Esophagus muscularis mucosa (tissue), 4 donors: ENCODE measurements around the gene FRMD5. TPM values are rescaled to one million over a fixed set of nuclear protein-coding genes. Genes with fewer than 3 reads are reported as not detected.

Experiments used
- DNase-seq: peaks from one replicate; pipeline ENCODE4 v3.0.0-alpha.2; 2017; ENCODE audit errors: extremely low spot score
- H3K27ac ChIP-seq, 4 donors: fragments of 200-600 bp; sonication (generic); replicated peaks in 1 of 4; 1 replicate in 3 of 4; 2 replicates in 1 of 4; pipeline ENCODE4 v1.5.1; 2016 to 2019; ENCODE audit warnings: mild to moderate bottlenecking in 1 of 4
- H3K27me3 ChIP-seq, 4 donors: fragments of 200-600 bp; sonication (generic); one replicate each; pipeline versions ENCODE4 v1.5.1 to v1.6.0; 2016 to 2019
- H3K36me3 ChIP-seq, 4 donors: fragments of 200-600 bp; sonication (generic); one replicate each; pipeline ENCODE4 v1.5.1; 2016 to 2019
- H3K4me1 ChIP-seq, 4 donors: fragments of 200-600 bp; sonication (generic); one replicate each; pipeline ENCODE4 v1.5.1; 2016 to 2019
- H3K4me3 ChIP-seq, 4 donors: fragments of 200-600 bp; sonication (generic); 1 replicate in 2 of 4; 2 replicates in 2 of 4; pipeline ENCODE4 v1.5.1; 2016 to 2019; ENCODE audit warnings: mild to moderate bottlenecking in 4 of 4, moderate library complexity in 1 of 4
- H3K9me3 ChIP-seq, 4 donors: fragments of 200-600 bp; sonication (generic); 1 replicate in 3 of 4; 2 replicates in 1 of 4; pipeline ENCODE4 v1.5.1; 2016 to 2019
- CTCF ChIP-seq, 3 experiments: fragments of 200-600 bp in 2 of 3; fragments of 450-650 bp in 1 of 3; sonication (generic) in 2 of 3; IDR thresholded peaks; one replicate each; pipeline ENCODE4 v1.5.1; 2017 to 2019; ENCODE audit warnings: antibody characterized with exemption in 3 of 3, mild to moderate bottlenecking in 2 of 3, moderate library complexity in 1 of 3
- EP300 ChIP-seq: sonication (generic); formaldehyde crosslinking; IDR thresholded peaks from one replicate; pipeline ENCODE4 v1.6.1; 2017; ENCODE audit warnings: antibody characterized with exemption
- POLR2A ChIP-seq: fragments of 450-650 bp; IDR thresholded peaks from one replicate; pipeline ENCODE4 v1.6.1; 2017; ENCODE audit warnings: antibody characterized with exemption, moderate library complexity, mild to moderate bottlenecking, low read depth
- POLR2AphosphoS5 ChIP-seq, 2 donors: sonication (generic); formaldehyde crosslinking; IDR thresholded peaks; one replicate each; pipeline ENCODE4 v1.6.1; 2017; ENCODE audit warnings: antibody characterized with exemption in 2 of 2
- WGBS: methylation state at CpG from one replicate; pipeline ENCODE4 v1.1.5; 2018; 5-methylcytosine and 5-hydroxymethylcytosine counted together
- intact Hi-C: fragments of 100-400 bp; cut with DNase I; formaldehyde crosslinking; loops from one replicate; pipeline ENCODE4 v1.15.1; 2023
- total RNA-seq, 4 donors: library from RNA; depleted of rRNA; stranded (reverse); fragments of >200 nt; gene quantifications; one replicate each; pipeline versions ENCODE4 v1.1.0 to v1.2.1, GENCODE V29; 2016

Gene FRMD5
- total RNA-seq, 4 donors from 2014 or later: 0.42 to 1.4 (median 0.67) TPM

GRCh38 chr15:44093836-44094235, 101.2 kb downstream of the FRMD5 start:
- Histone ChIP-seq H3K4me3 (no peak overlapping the region), H3K9me3 (no peaks in the 10 kb centered on the region), H3K27ac (no peak overlapping the region), H3K4me1 (no peaks in the 10 kb centered on the region), H3K36me3 (no peaks in the 10 kb centered on the region), H3K27me3 (no peaks in the 10 kb centered on the region)
- WGBS: 100% methylated on average over 3 of the region's 3 CpGs
- intact Hi-C loops: no loop called here
- no peak for TF ChIP-seq POLR2A
- TF ChIP-seq EP300: no peak
- TF ChIP-seq CTCF (IDR thresholded peaks at IDR 0.05): no peak
- no peak for TF ChIP-seq POLR2AphosphoS5 (IDR thresholded peaks at IDR 0.05)
- DNase-seq: no peak

- 39% methylated on average over 2 of the region's 2 CpGs for WGBS
- Histone ChIP-seq H3K36me3 (no peaks in the 10 kb centered on the region), H3K4me3 (no peak overlapping the region), H3K27ac (no peak overlapping the region), H3K4me1 (no peaks in the 10 kb centered on the region), H3K27me3 (no peaks in the 10 kb centered on the region), H3K9me3 (no peaks in the 10 kb centered on the region)
- DNase-seq: no peak
- intact Hi-C loops: no loop called here
- TF ChIP-seq CTCF (IDR thresholded peaks at IDR 0.05) (no peak), POLR2AphosphoS5 (IDR thresholded peaks at IDR 0.05) (no peak), POLR2A (no peak), EP300 (no peak)
Measured at GRCh38 chr15:44092221-44092620, 102.8 kb downstream of the FRMD5 start.

- no peak for DNase-seq
- no peaks in the 10 kb centered on the region for H3K9me3 ChIP-seq
- H3K4me3 ChIP-seq: no peak overlapping the region
- H3K27me3 ChIP-seq: no peaks in the 10 kb centered on the region
- TF ChIP-seq POLR2A: no peak
- WGBS: 56% methylated on average over 3 of the region's 3 CpGs
- no peaks in the 10 kb centered on the region for H3K36me3 ChIP-seq
- intact Hi-C loops: no loop called here
- H3K27ac ChIP-seq: no peak overlapping the region
- no peaks in the 10 kb centered on the region for H3K4me1 ChIP-seq
Measured at GRCh38 chr15:44087578-44088465, 107.2 kb downstream of the FRMD5 start.

GRCh38 chr15:44084770-44085169, 110.3 kb downstream of the FRMD5 start:
- WGBS: 66% methylated on average over 2 of the region's 2 CpGs
- Histone ChIP-seq H3K4me3 (no peak overlapping the region), H3K27me3 (no peaks in the 10 kb centered on the region), H3K9me3 (no peaks in the 10 kb centered on the region), H3K4me1 (no peaks in the 10 kb centered on the region), H3K27ac (no peak overlapping the region), H3K36me3 (no peaks in the 10 kb centered on the region)
- no peak for DNase-seq
- TF ChIP-seq CTCF (IDR thresholded peaks at IDR 0.05): no peak
- TF ChIP-seq POLR2A: no peak
- TF ChIP-seq EP300: no peak
- TF ChIP-seq POLR2AphosphoS5 (IDR thresholded peaks at IDR 0.05): no peak
- intact Hi-C loops: no loop called here

GRCh38 chr15:44084171-44084570, 110.9 kb downstream of the FRMD5 start:
- no peak overlapping the region for H3K27ac ChIP-seq
- no peaks in the 10 kb centered on the region for H3K4me1 ChIP-seq
- no peak for DNase-seq
- H3K27me3 ChIP-seq: no peaks in the 10 kb centered on the region
- no peak overlapping the region for H3K4me3 ChIP-seq
- intact Hi-C loops: no loop called here
- H3K9me3 ChIP-seq: no peaks in the 10 kb centered on the region
- 76% methylated on average over 2 of the region's 2 CpGs for WGBS
- no peak for TF ChIP-seq CTCF (IDR thresholded peaks at IDR 0.05)
- TF ChIP-seq POLR2AphosphoS5 (IDR thresholded peaks at IDR 0.05): no peak
- TF ChIP-seq EP300: no peak
- no peak for TF ChIP-seq POLR2A
- H3K36me3 ChIP-seq: no peaks in the 10 kb centered on the region
